B cell (primary cell): Measurements from ENCODE around the gene STYXL1. TPM values are rescaled to one million over a fixed set of nuclear protein-coding genes. Genes with fewer than 3 reads are reported as not detected.

Source experiments
- ATAC-seq: fragments of 200-7000 bp; cut with Tn5 transposase; one replicate; pipeline ENCODE4 v1.10.0; 2021; ENCODE audit warnings: low read depth, mild to moderate bottlenecking, moderate number of reproducible peaks, moderate library complexity
- CTCF ChIA-PET: fragments of 350-600 bp; sonication (Branson Sonifier 250); formaldehyde crosslinking; loops from one replicate; lab custom pipeline; 2021; ENCODE audit warnings: antibody characterized with exemption, inconsistent platforms; lab: Charles Lee
- POLR2A ChIA-PET: fragments of 350-600 bp; sonication (Branson Sonifier 250); formaldehyde crosslinking; loops from one replicate; lab custom pipeline; 2021; ENCODE audit warnings: antibody characterized with exemption; lab: Charles Lee
- DNase-seq: peaks from one replicate; pipeline ENCODE4 v3.0.0; 2013
- H2AFZ ChIP-seq: 2 replicates; pipeline ENCODE4 v1.6.1; 2012; ENCODE audit warnings: mild to moderate bottlenecking, low read depth, low read length; ENCODE audit not compliant: insufficient read depth, poor library complexity, severe bottlenecking
- H3K27ac ChIP-seq, 2 donors: 1 replicate in 1 of 2; 2 replicates in 1 of 2; pipeline ENCODE4 v1.5.1; 2012 to 2013; ENCODE audit warnings: low read length in 2 of 2, mild to moderate bottlenecking in 2 of 2, moderate library complexity in 1 of 2
- H3K27me3 ChIP-seq, 4 experiments: fragments of 200-600 bp in 1 of 4; sonication (generic) in 1 of 4; replicated peaks in 1 of 4; 1 replicate in 2 of 4; 2 replicates in 2 of 4; pipeline versions ENCODE4 v1.6.1 to v1.7.0; 2013 to 2016; ENCODE audit warnings: low read length in 3 of 4, mild to moderate bottlenecking in 2 of 4, mixed read lengths in 1 of 4, moderate library complexity in 1 of 4; ENCODE audit not compliant: insufficient read depth in 4 of 4, control insufficient read depth in 3 of 4; ENCODE audit errors: control extremely low read depth in 1 of 4
- H3K36me3 ChIP-seq, 2 experiments: replicated peaks in 1 of 2; 1 replicate in 1 of 2; 2 replicates in 1 of 2; pipeline versions ENCODE4 v1.6.1 to v1.7.1; 2013; ENCODE audit warnings: low read length in 1 of 2; ENCODE audit not compliant: insufficient read depth in 2 of 2, control insufficient read depth in 1 of 2; ENCODE audit errors: control extremely low read depth in 1 of 2, extremely low read depth in 1 of 2
- H3K4me1 ChIP-seq, 2 donors: fragments of 200-600 bp in 1 of 2; sonication (generic) in 1 of 2; 1 replicate in 1 of 2; 2 replicates in 1 of 2; pipeline versions ENCODE4 v1.5.1 to v1.6.1; 2013 to 2017; ENCODE audit warnings: low read length in 2 of 2; ENCODE audit not compliant: control insufficient read depth in 2 of 2, insufficient read depth in 2 of 2
- H3K4me2 ChIP-seq: replicated peaks from 2 replicates; pipeline ENCODE3; 2012; ENCODE audit warnings: mild to moderate bottlenecking, low read depth, low read length; ENCODE audit not compliant: poor library complexity, severe bottlenecking
- H3K4me3 ChIP-seq, 5 experiments: fragments of 200-600 bp in 1 of 5; sonication (generic) in 1 of 5; 1 replicate in 3 of 5; 2 replicates in 2 of 5; pipeline versions ENCODE4 v1.5.1 to v1.7.0; 2011 to 2016; ENCODE audit warnings: low read length in 4 of 5, mild to moderate bottlenecking in 4 of 5, low read depth in 2 of 5, control low read depth in 1 of 5, moderate library complexity in 1 of 5; ENCODE audit not compliant: insufficient read depth in 1 of 5; ENCODE audit errors: control extremely low read depth in 1 of 5, extremely low read depth in 1 of 5
- H3K79me2 ChIP-seq: fragments of 200-600 bp; sonication (generic); one replicate; pipeline ENCODE4 v1.6.0; 2016; ENCODE audit warnings: low read length; ENCODE audit not compliant: control insufficient read depth, insufficient read depth
- H3K9ac ChIP-seq: fragments of 200-600 bp; sonication (generic); 2 replicates; pipeline ENCODE4 v1.6.1; 2017; ENCODE audit warnings: mild to moderate bottlenecking, low read length, moderate library complexity
- H3K9me3 ChIP-seq, 3 donors: one replicate each; pipeline versions ENCODE4 v1.6.1 to v1.7.1; 2013; ENCODE audit warnings: low read length in 2 of 3; ENCODE audit not compliant: control insufficient read depth in 2 of 3, insufficient read depth in 1 of 3; ENCODE audit errors: control extremely low read depth in 1 of 3
- H4K20me1 ChIP-seq: 2 replicates; pipeline ENCODE4 v1.6.0; 2012; ENCODE audit warnings: mild to moderate bottlenecking, low read length; ENCODE audit not compliant: insufficient read depth, control insufficient read depth, poor library complexity, severe bottlenecking
- H3K27ac Mint-ChIP-seq: one replicate; pipeline ENCODE4 v1.8.0; 2021; ENCODE audit warnings: mixed read lengths
- H3K27me3 Mint-ChIP-seq: one replicate; pipeline ENCODE4 v1.8.0; 2021; ENCODE audit warnings: mixed read lengths
- H3K4me1 Mint-ChIP-seq: one replicate; pipeline ENCODE4 v1.8.0; 2021; ENCODE audit warnings: mixed read lengths
- H3K4me3 Mint-ChIP-seq: one replicate; pipeline ENCODE4 v1.8.0; 2021; ENCODE audit warnings: mixed read lengths
- H3K9me3 Mint-ChIP-seq: one replicate; pipeline ENCODE4 v1.8.0; 2022; ENCODE audit warnings: mixed read lengths; ENCODE audit not compliant: insufficient read depth
- CTCF ChIP-seq: fragments of 200-600 bp; IDR thresholded peaks from one replicate; pipeline ENCODE4 v1.8.0; 2022; ENCODE audit warnings: antibody characterized with exemption, mild to moderate bottlenecking
- EZH2 ChIP-seq: IDR thresholded peaks from 2 replicates; pipeline ENCODE4 v1.6.1; 2012; ENCODE audit warnings: borderline replicate concordance, low read depth, mild to moderate bottlenecking, moderate library complexity, low read length; ENCODE audit not compliant: insufficient read depth, poor library complexity, severe bottlenecking
- WGBS: methylation state at CpG from one replicate; pipeline ENCODE4 v1.1.5; 2013; ENCODE audit warnings: missing lambda C conversion rate; ENCODE audit not compliant: insufficient coverage; 5-methylcytosine and 5-hydroxymethylcytosine counted together
- intact Hi-C: fragments of 100-400 bp; cut with micrococcal nuclease; formaldehyde crosslinking; loops from one replicate; pipeline ENCODE4 v1.10.0; 2022
- polyA plus RNA-seq: library from polyadenylated mRNA; depleted of rRNA; stranded (reverse); fragments of >200 nt; gene quantifications from 2 replicates; pipeline ENCODE4 v1.2.3, GENCODE V29; 2012
- total RNA-seq, 2 donors: library from RNA; stranded (reverse); fragments of 120-200 nt in 1 of 2; gene quantifications; 1 replicate in 1 of 2; 2 replicates in 1 of 2; pipeline versions ENCODE4 v1.2.3 to v1.2.4, GENCODE V29; 2013 to 2022

STYXL1 gene
- total and polyA plus RNA-seq, 2 donors (not counting 1 experiment from before 2014, with no cell fraction given), result 15.2 to 29.3 TPM

- ATAC-seq (no peak), DNase-seq (no peak)
- H3K27me3 ChIP-seq, result no peaks in the 10 kb centered on the region
- no peak overlapping the region for H3K4me3 Mint-ChIP-seq
- H3K9ac ChIP-seq, result no peak overlapping the region
- TF ChIP-seq EZH2 (no peak), CTCF (no peak)
- no peaks in the 10 kb centered on the region for H3K4me1 ChIP-seq
- H3K36me3 ChIP-seq, result peaks cover 0 to 35% of the 10 kb centered on the region in 2 experiments
- H4K20me1 ChIP-seq, result no peaks in the 10 kb centered on the region
- peaks cover 5% of the 10 kb centered on the region for H3K4me1 Mint-ChIP-seq
- no peak overlapping the region for H3K4me2 ChIP-seq
- intact Hi-C loops, result no loop called here
- H3K27me3 Mint-ChIP-seq, result no peaks in the 10 kb centered on the region
- H3K9me3 Mint-ChIP-seq, result no peaks in the 10 kb centered on the region
- H3K27ac ChIP-seq, result no peak overlapping the region
- no peak overlapping the region for H3K4me3 ChIP-seq
- 100% methylated on average over 6 of the region's 6 CpGs for WGBS
- no peak overlapping the region for H3K27ac Mint-ChIP-seq
- CTCF ChIA-PET, result interaction anchor here (3.0 kb wide), 1 partner anchor 18 kb away, joined by 10 read pairs; no protein-coding TSS in a partner anchor
- H3K79me2 ChIP-seq, result no peaks in the 10 kb centered on the region
- H2AFZ ChIP-seq, result no peak overlapping the region
- POLR2A ChIA-PET, result no interaction called here
- no peaks in the 10 kb centered on the region for H3K9me3 ChIP-seq
Measured at GRCh38 chr7:76002139-76002538, 45.7 kb downstream of the STYXL1 start.

GRCh38 chr7:76000566-76000965, 47.2 kb downstream of the STYXL1 start:
- Mint-ChIP-seq H3K27ac (no peak overlapping the region), H3K9me3 (no peaks in the 10 kb centered on the region), H3K4me3 (no peak overlapping the region), H3K27me3 (no peaks in the 10 kb centered on the region), H3K4me1 (peaks cover 15% of the 10 kb centered on the region)
- Histone ChIP-seq H3K27me3 (no peaks in the 10 kb centered on the region), H3K4me1 (no peaks in the 10 kb centered on the region), H3K9ac (no peak overlapping the region), H3K9me3 (no peaks in the 10 kb centered on the region), H3K27ac (no peak overlapping the region), H3K36me3 (peaks cover 0 to 31% of the 10 kb centered on the region in 2 experiments), H4K20me1 (no peaks in the 10 kb centered on the region), H3K4me3 (no peak overlapping the region), H3K4me2 (no peak overlapping the region), H3K79me2 (no peaks in the 10 kb centered on the region), H2AFZ (no peak overlapping the region)
- POLR2A ChIA-PET, result no interaction called here
- no peak for DNase-seq
- no peak for ATAC-seq
- 96% methylated on average over 11 of the region's 11 CpGs for WGBS
- TF ChIP-seq CTCF (no peak), EZH2 (no peak)
- CTCF ChIA-PET, result no interaction called here
- intact Hi-C loops, result no loop called here
